Measurements from ENCODE around the gene IL12RB2. TPM values are rescaled to one million over a fixed set of nuclear protein-coding genes. Genes with fewer than 3 reads are reported as not detected.
A peak's percentile ranks its signal among the peaks of the same experiment; 100 is the strongest.

The IL12RB2 gene
- total RNA-seq, 4 donors from 2014 or later = 0.50 to 2.8 (median 1.7) TPM; not detected in 1

DNA sequence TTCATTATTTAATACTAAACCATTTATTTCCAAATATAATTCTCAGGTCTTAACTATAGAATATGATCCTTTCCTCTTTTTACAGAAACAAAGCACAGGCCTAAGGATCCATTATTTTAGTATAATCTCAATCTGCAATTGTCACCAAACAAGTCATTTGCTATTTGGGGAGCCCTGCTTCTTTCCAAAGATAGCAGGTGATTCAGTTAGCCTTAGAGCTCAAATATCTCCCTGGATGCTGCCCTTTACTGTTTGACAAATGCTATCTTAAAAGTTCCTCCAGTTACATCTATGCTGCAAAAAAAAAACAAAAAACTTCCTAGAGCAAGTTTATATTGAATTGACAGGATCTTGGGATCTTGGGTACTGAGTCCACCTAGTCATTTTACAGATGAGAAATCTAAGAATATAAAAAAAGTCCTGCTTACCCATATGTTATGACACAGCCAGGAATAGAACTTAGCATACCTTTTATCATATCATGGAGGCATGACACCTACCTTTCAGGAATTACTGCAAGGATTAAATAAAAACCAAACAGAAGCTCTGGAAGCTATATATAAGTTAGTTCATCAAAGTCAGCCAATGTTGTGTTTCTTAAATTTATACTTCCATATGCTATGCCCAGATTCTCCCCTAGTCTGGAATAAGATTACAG, 113.3 kb downstream of the IL12RB2 start:
- TF ChIP-seq POLR2A (IDR thresholded peaks at IDR 0.05) = no peak
- no peak for TF ChIP-seq POLR2AphosphoS5 (IDR thresholded peaks at IDR 0.05)
- no peak for TF ChIP-seq EP300 (IDR thresholded peaks at IDR 0.05)
- TF ChIP-seq, protein P1, sequence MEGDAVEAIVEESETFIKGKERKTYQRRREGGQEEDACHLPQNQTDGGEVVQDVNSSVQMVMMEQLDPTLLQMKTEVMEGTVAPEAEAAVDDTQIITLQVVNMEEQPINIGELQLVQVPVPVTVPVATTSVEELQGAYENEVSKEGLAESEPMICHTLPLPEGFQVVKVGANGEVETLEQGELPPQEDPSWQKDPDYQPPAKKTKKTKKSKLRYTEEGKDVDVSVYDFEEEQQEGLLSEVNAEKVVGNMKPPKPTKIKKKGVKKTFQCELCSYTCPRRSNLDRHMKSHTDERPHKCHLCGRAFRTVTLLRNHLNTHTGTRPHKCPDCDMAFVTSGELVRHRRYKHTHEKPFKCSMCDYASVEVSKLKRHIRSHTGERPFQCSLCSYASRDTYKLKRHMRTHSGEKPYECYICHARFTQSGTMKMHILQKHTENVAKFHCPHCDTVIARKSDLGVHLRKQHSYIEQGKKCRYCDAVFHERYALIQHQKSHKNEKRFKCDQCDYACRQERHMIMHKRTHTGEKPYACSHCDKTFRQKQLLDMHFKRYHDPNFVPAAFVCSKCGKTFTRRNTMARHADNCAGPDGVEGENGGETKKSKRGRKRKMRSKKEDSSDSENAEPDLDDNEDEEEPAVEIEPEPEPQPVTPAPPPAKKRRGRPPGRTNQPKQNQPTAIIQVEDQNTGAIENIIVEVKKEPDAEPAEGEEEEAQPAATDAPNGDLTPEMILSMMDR (IDR thresholded peaks at IDR 0.05) = no peak
- Histone ChIP-seq H3K27me3 (no peaks in the 10 kb centered on the region), H3K36me3 (peaks cover 8 to 99% of the 10 kb centered on the region in 2 donors), H3K4me3 (no peak overlapping the region), H3K27ac (no peak overlapping the region), H3K9me3 (no peaks in the 10 kb centered on the region), H3K4me1 (peaks cover 0 to 56% (median under 1%) of the 10 kb centered on the region in 3 donors)
- ATAC-seq = no peak

DNA sequence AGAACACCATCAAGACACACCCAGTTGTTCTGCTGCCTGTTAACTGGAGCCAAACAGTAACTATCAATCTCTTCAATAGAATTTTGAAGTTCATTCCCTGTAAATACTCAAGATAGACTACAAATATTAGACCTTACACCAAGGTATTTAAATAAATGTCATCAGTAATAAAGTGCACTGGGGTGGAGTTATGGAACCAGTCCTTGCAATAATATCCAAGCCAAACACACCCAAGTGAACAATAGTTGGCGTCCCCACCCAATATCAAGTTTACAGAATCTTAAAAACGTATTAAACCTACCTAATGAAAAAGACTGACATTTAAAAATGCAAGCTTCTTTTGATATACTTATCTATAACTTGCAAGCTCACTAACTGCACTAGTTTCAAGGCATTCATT, 119.8 kb downstream of the IL12RB2 start:
- ATAC-seq = no peak
- no peak for TF ChIP-seq EP300 (IDR thresholded peaks at IDR 0.05)
- TF ChIP-seq POLR2A (IDR thresholded peaks at IDR 0.05) = no peak
- no peak for TF ChIP-seq POLR2AphosphoS5 (IDR thresholded peaks at IDR 0.05)
- TF ChIP-seq, protein P1 (IDR thresholded peaks at IDR 0.05) = no peak
- WGBS, 2 donors (ENCODE audit: low coverage in 1 of 2) = 3% methylated on average over 2 of the region's 2 CpGs
- Histone ChIP-seq H3K4me1 (peaks cover 0 to 42% (median 9%) of the 10 kb centered on the region in 3 donors), H3K36me3 (peaks cover 3 to 37% of the 10 kb centered on the region in 2 donors), H3K4me3 (peak overlapping the region; percentile 77), H3K27ac (no peak overlapping the region), H3K9me3 (no peaks in the 10 kb centered on the region), H3K27me3 (no peaks in the 10 kb centered on the region)

DNA sequence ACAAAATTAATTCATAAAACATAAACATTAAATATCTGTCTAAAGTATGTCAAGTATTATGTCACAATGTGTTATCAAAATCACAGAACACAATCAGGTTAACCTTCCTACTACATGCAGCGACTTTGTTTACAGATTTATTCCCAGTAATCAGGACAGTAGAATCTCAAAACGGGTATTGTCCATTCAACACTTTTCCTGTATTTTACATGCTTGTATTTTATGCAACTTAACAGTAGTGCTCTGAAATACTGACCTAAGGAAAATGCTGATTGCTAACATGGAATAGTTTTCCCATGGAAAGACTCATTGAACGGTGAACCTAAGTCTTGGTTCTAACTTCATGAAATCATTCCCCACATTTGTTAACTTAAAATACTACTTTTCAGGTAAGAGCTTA, 120.3 kb downstream of the IL12RB2 start:
- Histone ChIP-seq H3K36me3 (peaks cover 3 to 32% of the 10 kb centered on the region in 2 donors), H3K27ac (no peak overlapping the region), H3K4me3 (peak overlapping the region; percentile 77), H3K27me3 (no peaks in the 10 kb centered on the region), H3K9me3 (no peaks in the 10 kb centered on the region), H3K4me1 (peaks cover 0 to 45% (median 9%) of the 10 kb centered on the region in 3 donors)
- no peak for ATAC-seq
- TF ChIP-seq POLR2A (IDR thresholded peaks at IDR 0.05) = no peak
- TF ChIP-seq POLR2AphosphoS5 (IDR thresholded peaks at IDR 0.05) = no peak
- TF ChIP-seq, protein P1 (IDR thresholded peaks at IDR 0.05) = no peak
- no peak for TF ChIP-seq EP300 (IDR thresholded peaks at IDR 0.05)
- WGBS, 2 donors (ENCODE audit: low coverage in 1 of 2) = 0 to 5% methylated on average over 2 to 3 of the region's 3 CpGs

DNA sequence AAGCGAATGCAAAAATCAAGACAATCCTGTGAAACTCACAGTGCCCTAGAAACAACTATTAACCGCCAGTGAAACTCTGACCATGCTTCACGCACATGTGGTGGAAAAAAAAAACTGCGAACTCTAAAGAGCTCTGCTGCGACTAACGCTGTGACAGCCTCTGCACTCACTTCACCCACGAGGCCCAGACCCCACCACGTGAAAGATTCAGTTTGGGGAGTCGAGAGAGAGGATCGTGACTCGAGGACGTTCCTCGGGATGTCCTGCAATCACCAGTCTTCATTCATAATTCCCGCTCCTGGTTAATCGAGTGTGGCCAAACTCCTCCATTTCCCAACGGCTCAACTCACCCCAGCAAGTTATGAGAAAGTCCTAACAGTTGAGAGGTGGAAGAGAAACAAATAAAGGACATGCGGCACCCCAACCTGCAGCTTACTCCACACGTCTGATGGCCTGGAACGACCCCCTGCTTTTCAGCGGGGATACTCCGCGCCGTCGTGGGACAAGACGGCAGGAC, 121.4 kb downstream of the IL12RB2 start:
- TF ChIP-seq POLR2AphosphoS5 (IDR thresholded peaks at IDR 0.05) = no peak
- TF ChIP-seq, protein P1 (IDR thresholded peaks at IDR 0.05) = no peak
- no peak for TF ChIP-seq EP300 (IDR thresholded peaks at IDR 0.05)
- no peak for TF ChIP-seq POLR2A (IDR thresholded peaks at IDR 0.05)

More for the DNA sequence above, 121.4 kb downstream of the IL12RB2 start:
- peak overlapping the region; percentile 77 for H3K4me3 ChIP-seq
- H3K27me3 ChIP-seq = no peaks in the 10 kb centered on the region
- H3K27ac ChIP-seq = peak overlapping the region in 3 of 4 donors; percentile 92 to 93 (median 92)
- 0% methylated on average over 6 to 12 of the region's 25 CpGs for WGBS, 2 donors (ENCODE audit: low coverage in 1 of 2)
- H3K36me3 ChIP-seq = peaks cover 2 to 21% of the 10 kb centered on the region in 2 donors
- peaks cover 0 to 56% (median 9%) of the 10 kb centered on the region in 3 donors for H3K4me1 ChIP-seq
- H3K9me3 ChIP-seq = no peaks in the 10 kb centered on the region
- no peak for ATAC-seq
